Stimulated activated CD4-positive, alpha-beta T cell treated with anti-CD3 and anti-CD28 coated beads, Interleukin-1b, Interleukin-23, amount 100 ng/mL, for 24 hours (primary cell): Measurements from ENCODE around the gene STX1B.
A peak's percentile ranks its signal among the peaks of the same experiment; 100 is the strongest.
"Not testable (repeated sequence)": the region's sequence is repeated elsewhere in the genome, so short reads cannot be mapped to it uniquely, and the experiment has no call there.

Source experiments
- DNase-seq, 4 experiments: peaks; one replicate each; pipeline ENCODE4 v3.0.0-alpha.2; 2020; ENCODE audit warnings: low read depth in 4 of 4, low spot score in 1 of 4

The STX1B gene

DNA sequence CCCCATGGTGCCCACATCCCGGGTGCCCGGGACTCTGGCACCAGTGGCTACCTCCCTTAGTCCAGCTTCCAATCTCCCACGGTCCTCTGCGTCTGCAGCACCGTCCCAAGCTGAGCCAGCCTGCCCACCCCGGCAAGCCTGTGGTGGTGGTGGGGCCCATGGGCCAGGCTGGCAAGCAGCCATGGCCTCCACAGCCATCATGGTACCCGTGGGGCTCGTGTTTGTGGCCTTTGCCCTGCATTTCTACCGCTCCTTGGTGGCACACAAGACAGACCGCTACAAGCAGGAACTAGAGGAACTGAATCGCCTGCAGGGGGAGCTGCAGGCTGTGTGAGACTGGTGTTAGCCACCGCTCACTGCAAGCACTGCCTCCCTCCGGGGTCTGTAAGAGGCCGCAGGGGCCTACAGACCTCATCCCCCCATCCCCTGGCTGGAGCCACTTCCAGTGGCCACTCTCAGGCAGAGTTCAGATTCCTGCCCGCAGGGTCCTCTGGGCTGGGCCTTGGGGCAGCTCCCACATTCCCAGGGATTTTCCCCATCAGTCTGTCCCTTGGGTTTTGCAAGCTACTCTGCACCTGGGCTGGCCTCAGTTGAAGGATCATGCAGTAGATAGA is 56.8 kb downstream of the STX1B start:
- DNase-seq = peak in 3 of 4 experiments; percentile 34 to 63 (median 41)

DNA sequence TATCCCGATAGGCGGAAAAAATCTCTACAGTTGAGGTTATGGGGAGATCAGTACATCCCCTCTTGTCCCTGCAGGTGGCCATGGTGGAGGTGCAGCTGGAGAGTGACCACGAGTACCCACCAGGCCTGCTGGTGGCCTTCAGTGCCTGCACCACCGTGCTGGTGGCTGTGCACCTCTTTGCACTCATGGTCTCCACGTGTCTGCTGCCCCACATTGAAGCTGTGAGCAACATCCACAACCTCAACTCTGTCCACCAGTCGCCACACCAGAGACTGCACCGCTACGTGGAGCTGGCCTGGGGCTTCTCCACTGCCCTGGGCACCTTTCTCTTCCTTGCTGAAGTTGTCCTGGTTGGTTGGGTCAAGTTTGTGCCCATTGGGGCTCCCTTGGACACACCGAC is 57.3 kb downstream of the STX1B start:
- no peak for DNase-seq

DNA sequence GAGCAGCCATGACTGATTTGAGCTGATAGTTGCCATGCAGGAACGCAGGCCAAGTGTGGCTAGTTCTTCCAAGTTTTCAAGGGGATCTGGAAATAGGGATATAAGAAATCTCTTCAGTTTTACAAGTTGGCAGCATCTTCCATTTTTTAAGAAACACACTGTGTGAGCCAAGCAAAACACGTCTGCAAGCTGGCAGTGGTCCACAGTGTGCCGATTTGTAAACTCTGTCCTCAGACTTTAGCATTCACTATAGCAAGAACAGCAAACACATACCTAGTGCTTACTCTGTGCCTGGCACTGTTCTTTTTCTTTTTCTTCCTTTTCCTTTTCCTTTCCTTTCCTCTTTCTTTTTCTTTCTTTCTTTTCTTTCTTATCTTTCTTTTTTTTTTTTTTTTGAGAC is 58.7 kb downstream of the STX1B start:
- no peak for DNase-seq

DNA sequence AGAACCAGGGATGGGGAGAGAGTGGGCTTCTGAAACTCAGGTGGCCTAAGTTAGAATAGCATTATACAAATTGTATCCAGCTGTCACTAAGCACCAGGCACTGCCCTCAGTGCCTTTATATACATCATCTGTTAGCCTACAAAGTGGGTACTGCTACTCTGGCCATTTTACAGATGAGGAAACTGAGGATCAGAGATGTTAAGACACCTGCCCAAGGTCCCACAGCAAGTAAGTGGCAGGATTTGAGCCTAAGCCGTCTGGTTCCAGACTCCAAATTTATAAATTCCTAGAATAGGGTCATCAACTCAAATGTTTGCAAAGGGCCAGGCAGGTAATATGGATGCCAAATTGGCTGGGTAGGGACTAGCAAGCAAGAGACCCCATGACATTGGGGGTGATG is 59.2 kb downstream of the STX1B start:
- DNase-seq = no peak

DNA sequence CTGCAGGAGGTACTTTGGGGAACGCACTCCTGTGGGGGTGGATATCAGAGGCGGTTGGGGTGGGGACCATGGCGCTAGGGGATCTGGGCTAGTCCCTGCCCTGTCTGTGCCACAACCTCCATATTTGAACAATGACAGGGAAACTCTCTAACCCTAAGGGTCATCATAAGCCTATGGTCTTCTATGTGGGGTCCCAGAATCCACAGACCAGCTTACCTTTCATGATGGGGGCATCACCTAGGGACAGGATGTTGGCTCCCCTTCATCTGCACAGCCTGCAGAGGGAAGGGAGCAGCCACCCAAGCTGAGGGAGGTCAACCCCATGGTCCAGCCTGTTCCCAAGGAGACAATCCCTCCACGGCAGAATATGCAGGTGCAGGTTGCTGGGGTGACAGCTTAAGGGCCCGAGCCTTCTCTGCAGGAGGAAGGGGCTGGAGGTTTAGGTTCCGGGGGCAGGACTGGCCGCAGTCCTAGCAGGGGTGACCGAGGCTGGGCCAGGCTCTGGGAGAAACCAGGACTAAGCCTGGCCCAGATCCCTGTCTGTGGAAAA is 59.8 kb downstream of the STX1B start:
- no peak for DNase-seq

DNA sequence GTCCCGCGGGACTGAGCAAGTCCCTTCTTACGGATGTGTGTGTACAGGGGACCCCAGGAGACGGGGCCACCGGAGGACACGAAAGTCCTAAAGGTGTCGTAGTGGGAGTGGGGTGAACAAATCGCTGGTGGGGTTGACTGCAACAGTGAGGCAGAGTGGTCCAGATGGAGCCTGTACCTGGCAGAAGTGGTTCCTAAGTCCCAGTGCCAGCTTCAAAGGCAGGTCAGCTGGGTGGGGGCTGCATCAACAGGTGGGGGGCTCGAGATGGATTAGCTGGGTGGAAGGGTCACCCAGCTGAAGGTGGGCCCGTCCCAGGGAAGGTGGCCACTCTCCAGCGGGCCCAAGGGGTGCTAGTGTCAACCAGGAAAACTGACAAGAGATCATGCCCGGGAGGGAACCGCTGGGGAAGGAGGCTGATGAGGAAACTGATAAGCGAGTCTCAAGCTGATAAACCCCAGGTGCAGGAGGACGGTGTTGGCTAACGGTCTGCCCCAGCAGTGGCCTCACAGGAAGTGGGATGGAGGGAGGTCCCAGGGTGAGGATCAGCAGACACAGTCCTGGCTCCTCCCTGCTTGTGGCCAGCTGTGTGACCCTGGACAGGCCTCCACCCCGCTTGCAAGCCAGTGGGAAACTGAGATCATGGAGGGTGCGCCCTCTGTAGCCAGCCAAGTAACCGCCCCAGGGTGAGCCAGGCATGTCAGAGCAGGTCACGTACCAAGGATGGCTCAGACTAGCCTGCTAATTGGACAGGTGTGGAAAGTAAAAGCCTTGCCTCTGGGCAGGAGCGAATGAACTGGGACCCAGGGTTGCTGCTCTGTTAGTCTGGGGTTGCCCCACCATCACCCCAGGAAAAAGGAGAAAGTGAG is 60.6 kb downstream of the STX1B start:
- no peak for DNase-seq

DNA sequence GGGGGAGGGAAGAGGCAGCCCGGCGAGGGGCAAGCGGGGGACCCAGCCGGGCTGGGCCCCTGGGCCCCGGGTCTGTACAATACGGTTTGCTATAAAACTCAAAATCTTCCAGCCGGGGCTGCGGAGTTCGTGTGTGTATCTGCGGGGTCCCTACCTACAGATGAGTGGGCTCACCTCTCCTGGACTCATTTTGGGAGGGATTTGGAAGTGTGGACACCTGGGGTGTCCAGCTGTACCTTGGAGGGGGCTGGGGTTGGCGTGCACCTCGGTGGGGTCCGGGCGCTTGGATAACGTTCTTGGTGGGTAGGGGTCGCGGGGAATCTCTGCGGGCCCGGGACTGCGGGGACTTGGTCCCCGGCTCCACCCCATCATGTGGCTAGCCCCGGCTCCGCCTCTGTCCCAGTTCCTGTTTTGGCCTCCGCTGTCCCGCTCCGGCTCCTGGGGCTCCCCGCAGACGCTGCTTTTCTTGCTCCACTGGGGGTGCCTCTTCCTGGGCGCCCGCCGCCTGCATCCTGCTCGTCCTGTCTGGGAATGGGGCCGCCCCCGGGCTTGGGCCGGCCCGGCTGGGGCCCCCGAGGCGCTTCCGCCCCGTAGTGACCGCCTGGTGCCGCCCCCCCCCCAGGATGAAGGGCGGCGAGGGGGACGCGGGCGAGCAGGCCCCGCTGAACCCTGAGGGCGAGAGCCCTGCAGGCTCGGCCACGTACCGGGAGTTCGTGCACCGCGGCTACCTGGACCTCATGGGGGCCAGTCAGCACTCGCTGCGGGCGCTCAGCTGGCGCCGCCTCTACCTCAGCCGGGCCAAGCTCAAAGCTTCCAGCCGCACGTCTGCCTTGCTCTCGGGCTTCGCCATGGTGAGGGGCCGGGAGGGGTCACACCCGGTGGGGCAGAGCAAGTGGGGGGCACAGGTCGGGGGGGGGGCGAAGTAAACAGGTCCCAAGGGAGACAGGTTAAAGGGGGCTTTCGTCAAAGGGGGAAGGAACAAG is 61.5 kb downstream of the STX1B start, which contains the start of gene ORAI3:
ORAI3 (plus strand) TSS at position 402 of the 983 bp plus-strand sequence; CDS start at position 624, 222 bp downstream.
- DNase-seq = no peak

DNA sequence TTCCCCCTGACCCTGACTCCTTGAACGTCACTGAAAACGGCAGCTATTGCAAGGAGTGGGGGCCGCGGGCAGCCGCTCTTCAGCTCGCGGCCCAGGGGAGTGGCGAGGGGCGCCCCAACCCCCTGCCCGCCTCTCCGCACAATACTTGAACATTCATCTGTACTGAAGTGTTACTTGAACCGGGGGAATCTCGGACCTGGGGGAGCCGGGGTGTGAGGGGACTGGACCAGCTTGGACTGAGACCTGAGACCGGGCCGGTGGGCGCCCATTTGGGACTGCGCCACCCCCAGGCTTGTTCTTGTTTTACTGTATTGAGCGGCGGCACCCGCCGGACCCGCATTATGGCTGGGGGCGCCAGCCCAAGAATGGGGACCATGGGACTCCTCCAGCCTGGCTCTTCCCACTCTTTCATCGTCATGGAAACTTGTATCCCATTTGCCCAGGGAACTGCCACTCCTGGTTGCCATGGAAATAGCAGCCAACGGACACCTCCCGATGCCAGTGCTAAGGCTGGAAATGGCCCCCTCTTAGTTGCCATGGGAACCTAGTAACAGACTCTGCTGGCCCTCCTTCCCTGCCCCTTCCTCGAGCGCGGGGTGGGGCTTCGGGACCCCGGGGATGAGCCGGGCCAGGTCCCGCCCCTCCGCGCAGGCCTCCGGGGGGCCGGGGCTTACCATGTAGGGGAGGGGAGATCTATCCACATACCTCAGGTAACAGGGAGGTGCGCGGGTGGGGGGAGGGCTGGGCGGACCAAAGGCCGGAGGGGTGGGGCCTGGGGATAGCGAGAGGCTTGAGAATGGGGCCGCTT is 62.4 kb downstream of the STX1B start:
- DNase-seq = no peak

DNA sequence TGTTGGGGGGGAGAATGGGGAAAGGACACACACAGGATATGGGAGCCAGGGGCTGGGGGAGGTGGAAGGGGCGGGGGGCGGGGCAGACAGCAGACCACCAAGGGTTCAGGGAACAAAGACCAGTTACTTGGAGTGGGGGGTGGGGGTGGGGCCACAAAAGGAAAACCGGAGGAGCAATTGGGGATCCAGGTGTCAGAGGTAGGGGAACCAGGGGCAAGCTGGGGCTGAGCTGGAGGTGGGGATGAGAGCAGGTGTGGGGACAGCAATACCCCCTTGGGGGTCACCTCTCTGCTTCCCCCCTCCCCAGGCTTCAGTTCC is 62.9 kb downstream of the STX1B start:
- no peak for DNase-seq

DNA sequence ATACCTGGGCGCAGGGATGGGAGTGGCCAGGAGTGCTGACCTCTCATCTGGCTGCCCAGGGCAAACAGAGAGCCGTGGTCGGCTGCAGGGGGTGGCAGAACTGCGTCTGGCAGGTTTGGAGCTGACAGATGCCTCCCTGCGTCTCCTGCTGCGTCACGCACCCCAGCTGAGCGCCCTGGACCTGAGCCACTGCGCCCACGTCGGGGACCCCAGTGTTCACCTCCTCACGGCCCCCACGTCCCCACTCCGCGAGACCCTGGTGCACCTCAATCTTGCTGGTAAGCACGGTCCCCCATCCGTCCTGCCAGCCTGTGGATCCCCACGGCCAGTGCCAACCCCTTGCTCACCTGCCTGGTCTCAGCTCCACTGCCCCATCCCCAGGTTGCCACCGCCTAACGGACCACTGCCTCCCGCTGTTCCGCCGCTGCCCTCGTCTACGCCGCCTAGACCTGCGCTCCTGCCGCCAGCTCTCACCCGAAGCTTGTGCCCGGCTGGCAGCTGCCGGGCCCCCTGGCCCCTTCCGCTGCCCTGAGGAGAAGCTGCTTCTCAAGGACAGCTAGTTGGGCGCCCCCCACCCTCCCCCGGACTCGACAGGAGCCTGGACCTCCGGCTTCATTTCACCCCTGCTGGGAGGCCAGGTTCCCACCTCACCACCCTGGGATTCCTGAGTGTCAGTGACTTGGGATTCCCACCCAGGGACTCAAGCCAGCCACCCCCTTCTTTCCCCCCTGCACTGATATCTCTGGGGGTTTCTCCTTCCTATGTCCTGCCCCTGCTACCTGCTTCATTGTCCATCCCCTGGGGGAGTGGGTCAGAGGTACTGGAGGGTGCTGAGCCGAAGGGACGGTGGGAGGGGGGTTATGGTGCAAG is 63.5 kb downstream of the STX1B start:
- DNase-seq = no peak

DNA sequence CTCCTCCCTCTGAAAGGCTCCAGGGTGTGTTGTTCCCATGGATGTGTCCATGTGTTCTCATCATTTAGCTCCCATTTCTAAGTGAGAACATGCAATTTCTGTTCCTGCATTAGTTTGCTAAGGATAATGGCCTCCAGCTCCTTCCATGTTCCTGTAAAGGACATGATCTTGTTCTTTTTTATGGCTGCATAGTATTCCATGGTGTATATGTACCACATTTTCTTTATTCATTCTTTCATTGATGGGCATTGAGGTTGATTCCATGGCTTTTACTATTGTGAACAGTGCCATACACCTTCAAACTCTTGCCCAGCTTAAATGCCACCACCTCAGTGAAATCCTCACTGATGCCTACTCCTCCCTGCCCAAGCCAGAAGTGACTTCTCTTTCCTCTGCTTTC is 66.1 kb downstream of the STX1B start:
- DNase-seq = no peak

DNA sequence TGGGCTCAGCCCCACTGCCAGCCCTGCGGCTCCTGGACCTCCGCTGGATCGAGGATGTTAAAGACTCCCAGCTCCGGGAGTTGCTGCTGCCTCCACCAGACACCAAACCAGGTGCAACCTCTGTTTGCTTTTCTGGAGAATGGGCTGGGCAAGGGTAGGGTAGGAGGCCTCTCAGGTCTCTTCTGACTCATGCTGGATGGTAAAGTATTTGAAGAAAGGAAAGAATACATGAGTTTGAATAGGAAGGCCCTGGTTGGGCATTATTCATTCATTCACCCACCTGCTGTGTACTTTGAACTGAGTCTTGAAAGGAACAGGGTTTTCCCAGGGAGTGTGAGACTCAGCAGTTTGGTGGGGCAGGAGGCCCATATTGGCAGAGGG is 68.0 kb downstream of the STX1B start:
- DNase-seq = no peak

DNA sequence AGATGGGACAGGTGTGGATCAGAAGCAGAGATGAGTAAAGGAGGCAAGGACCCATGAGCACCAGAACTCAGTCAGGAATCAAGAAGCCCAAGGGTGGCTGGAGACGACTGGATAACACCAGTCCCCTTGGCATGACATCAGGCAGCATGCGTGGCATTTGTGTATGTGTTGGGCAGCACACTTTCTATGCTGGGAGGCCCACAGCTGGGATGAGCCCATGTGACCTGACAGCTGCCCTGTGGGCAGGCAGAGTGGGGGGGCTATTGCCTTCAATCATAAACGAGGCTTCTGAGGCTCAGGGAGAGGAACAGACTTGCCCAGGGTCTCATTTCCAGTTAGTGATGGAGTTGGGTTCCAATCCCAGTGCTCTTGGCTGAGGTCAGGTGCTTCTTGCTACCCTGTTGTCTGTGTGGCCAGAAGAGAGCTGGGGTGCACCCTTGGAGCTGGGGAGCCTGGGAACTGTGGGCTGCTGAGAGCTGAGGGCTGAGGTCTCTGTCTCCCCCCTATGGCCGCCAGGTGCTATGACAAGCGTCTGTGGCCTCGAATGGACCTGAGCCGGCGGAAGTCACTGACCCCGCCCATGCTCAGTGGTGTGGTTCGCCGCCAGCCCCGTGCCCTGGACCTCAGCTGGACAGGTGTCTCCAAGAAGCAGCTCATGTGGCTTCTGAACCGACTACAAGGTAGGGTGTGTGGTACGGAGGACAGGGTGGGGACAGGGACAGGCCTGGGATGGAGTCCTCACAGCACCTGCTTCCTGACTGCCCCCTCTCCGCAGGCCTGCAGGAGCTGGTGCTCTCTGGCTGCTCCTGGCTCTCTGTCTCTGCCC is 68.6 kb downstream of the STX1B start:
- peak in 2 of 4 experiments; percentile 39 to 46 for DNase-seq

DNA sequence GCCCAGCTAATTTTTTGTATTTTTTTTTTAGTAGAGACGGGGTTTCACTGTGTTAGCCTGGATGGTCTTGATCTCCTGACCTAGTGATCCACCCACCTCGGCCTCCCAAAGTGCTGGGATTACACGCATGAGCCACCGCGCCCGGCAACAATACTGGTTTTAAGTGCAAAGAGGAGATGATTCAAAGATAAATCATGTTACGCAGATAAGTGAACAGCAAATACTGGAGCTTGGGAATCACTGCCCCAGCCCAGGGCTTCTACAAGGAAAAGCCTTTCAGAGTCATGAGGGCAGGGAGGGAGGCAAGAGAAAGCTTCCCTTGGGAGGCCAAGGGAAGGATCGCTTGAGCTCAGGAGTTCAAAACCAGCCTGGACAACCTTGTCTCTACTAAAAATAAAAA is 70.9 kb downstream of the STX1B start:
- DNase-seq = not testable (repeated sequence)
